IMR-90 (cell line): ENCODE results near the gene MAMDC4. TPM values are rescaled to one million over a fixed set of nuclear protein-coding genes. Genes with fewer than 3 reads are reported as not detected.

Experiments used
- ATAC-seq: fragments of 200-7000 bp; cut with Tn5 transposase; 2 replicates; pipeline ENCODE4 v1.9.1; 2020; ENCODE audit warnings: low read depth, mild to moderate bottlenecking, moderate library complexity
- BruUV-seq: library from RNA; stranded (reverse); fragments of 400-500 nt; replicated peaks from 2 replicates; lab custom pipeline; 2021; lab: Mats Ljungman, UMichigan
- CTCF ChIA-PET: fragments of 300-600 bp; formaldehyde crosslinking; extraction: SDS; loops from one replicate; lab custom pipeline; 2021; ENCODE audit warnings: antibody characterized with exemption; lab: Yijun Ruan, JAX
- POLR2A ChIA-PET: fragments of 300-600 bp; sonication (Branson Sonifier 250); formaldehyde crosslinking; loops from one replicate; lab custom pipeline; 2022; ENCODE audit warnings: antibody characterized with exemption; ENCODE audit not compliant: unreplicated experiment; lab: Charles Lee
- DNase-seq: peaks from one replicate; pipeline ENCODE4 v3.0.0; 2013
- H2AFZ ChIP-seq: replicated peaks from 2 replicates; pipeline ENCODE3; 2013; ENCODE audit warnings: low read length, mild to moderate bottlenecking; ENCODE audit not compliant: poor library complexity
- H2AK5ac ChIP-seq: 2 replicates; pipeline ENCODE4 v1.6.1; 2013; ENCODE audit warnings: low read depth, low read length, inconsistent platforms
- H2AK9ac ChIP-seq: replicated peaks from 2 replicates; pipeline ENCODE3; 2013; ENCODE audit warnings: mild to moderate bottlenecking, low read depth, low read length, moderate library complexity; ENCODE audit not compliant: poor library complexity
- H2BK120ac ChIP-seq: 2 replicates; pipeline ENCODE4 v1.6.1; 2013; ENCODE audit warnings: low read depth, low read length, inconsistent platforms
- H2BK15ac ChIP-seq: 3 replicates; pipeline ENCODE4 v1.6.1; 2013; ENCODE audit warnings: low read depth, low read length, inconsistent platforms
- H2BK20ac ChIP-seq: 2 replicates; pipeline ENCODE4 v1.6.1; 2013; ENCODE audit warnings: low read depth, mild to moderate bottlenecking, inconsistent platforms, low read length, moderate library complexity
- H2BK5ac ChIP-seq: 2 replicates; pipeline ENCODE4 v1.6.1; 2013; ENCODE audit warnings: mild to moderate bottlenecking, low read depth, low read length, inconsistent platforms; ENCODE audit not compliant: poor library complexity, severe bottlenecking
- H3K14ac ChIP-seq: replicated peaks from 2 replicates; pipeline ENCODE4 v1.6.1; 2013; ENCODE audit warnings: low read depth, low read length, inconsistent platforms
- H3K18ac ChIP-seq: 2 replicates; pipeline ENCODE4 v1.6.1; 2013; ENCODE audit warnings: low read depth, low read length, control low read depth
- H3K23ac ChIP-seq: 2 replicates; pipeline ENCODE4 v1.6.1; 2013; ENCODE audit warnings: low read depth, low read length, inconsistent platforms
- H3K27ac ChIP-seq: 2 replicates; pipeline ENCODE4 v1.5.1; 2013; ENCODE audit warnings: mild to moderate bottlenecking, control low read depth, low read length; ENCODE audit not compliant: insufficient read depth
- H3K27me3 ChIP-seq: 2 replicates; pipeline ENCODE4 v1.6.1; 2013; ENCODE audit warnings: low read length; ENCODE audit not compliant: control insufficient read depth, insufficient read depth
- H3K36me3 ChIP-seq: 2 replicates; pipeline ENCODE4 v1.6.1; 2013; ENCODE audit warnings: low read length, mixed read lengths; ENCODE audit not compliant: control insufficient read depth, insufficient read depth
- H3K4ac ChIP-seq: 2 replicates; pipeline ENCODE4 v1.6.1; 2013; ENCODE audit warnings: low read depth, low read length, inconsistent platforms
- H3K4me1 ChIP-seq: 2 replicates; pipeline ENCODE4 v1.6.1; 2013; ENCODE audit warnings: low read length, mixed read lengths; ENCODE audit not compliant: control insufficient read depth, insufficient read depth
- H3K4me2 ChIP-seq: 2 replicates; pipeline ENCODE4 v1.6.1; 2013; ENCODE audit warnings: low read depth, mild to moderate bottlenecking, control low read depth, low read length, moderate library complexity
- H3K4me3 ChIP-seq: 2 replicates; pipeline ENCODE4 v1.5.1; 2013; ENCODE audit warnings: low read depth, mild to moderate bottlenecking, control low read depth, low read length, moderate library complexity; ENCODE audit not compliant: insufficient read depth
- H3K56ac ChIP-seq: 2 replicates; pipeline ENCODE4 v1.6.1; 2013; ENCODE audit warnings: low read length, inconsistent platforms; ENCODE audit not compliant: insufficient read depth; ENCODE audit errors: extremely low read depth
- H3K79me1 ChIP-seq, 2 experiments: 2 replicates each; pipeline ENCODE4 v1.6.1; 2013; ENCODE audit warnings: low read length in 2 of 2, inconsistent platforms in 1 of 2, low read depth in 1 of 2
- H3K9ac ChIP-seq: 2 replicates; pipeline ENCODE4 v1.6.1; 2013; ENCODE audit warnings: low read depth, low read length, control low read depth
- H3K9me1 ChIP-seq: 2 replicates; pipeline ENCODE4 v1.6.1; 2013; ENCODE audit warnings: low read length, inconsistent platforms; ENCODE audit not compliant: insufficient read depth
- H3K9me3 ChIP-seq: 2 replicates; pipeline ENCODE4 v1.6.1; 2013; ENCODE audit warnings: low read length; ENCODE audit not compliant: control insufficient read depth, insufficient read depth
- H4K20me1 ChIP-seq: 2 replicates; pipeline ENCODE4 v1.6.1; 2013; ENCODE audit warnings: low read length, inconsistent platforms; ENCODE audit not compliant: insufficient read depth
- H4K5ac ChIP-seq: 2 replicates; pipeline ENCODE4 v1.6.1; 2013; ENCODE audit warnings: mild to moderate bottlenecking, low read depth, low read length, control low read depth
- H4K8ac ChIP-seq, 2 experiments: 2 replicates each; pipeline ENCODE4 v1.6.1; 2013; ENCODE audit warnings: low read depth in 2 of 2, low read length in 2 of 2, control low read depth in 1 of 2, inconsistent platforms in 1 of 2
- H4K91ac ChIP-seq: 2 replicates; pipeline ENCODE4 v1.6.1; 2013; ENCODE audit warnings: low read depth, low read length, inconsistent platforms; ENCODE audit not compliant: insufficient read depth
- RFX5 ChIP-seq: IDR thresholded peaks from 2 replicates; pipeline ENCODE4 v1.8.0; 2012; ENCODE audit warnings: low read depth, mild to moderate bottlenecking, low read length, moderate library complexity
- WGBS, 2 experiments: methylation state at CpG; one replicate each; pipeline versions ENCODE4 v1.1.5 to v1.1.7; 2013; ENCODE audit warnings: missing lambda C conversion rate in 2 of 2; ENCODE audit not compliant: insufficient read length in 1 of 2; ENCODE audit errors: extremely low coverage in 2 of 2; 5-methylcytosine and 5-hydroxymethylcytosine counted together
- dilution Hi-C: fragments of 300-500 bp; cut with HindIII; formaldehyde crosslinking; loops from one replicate; pipeline ENCODE4 v1.14.3; 2018; ENCODE audit warnings: low sequenced_read_pairs; ENCODE audit not compliant: unreplicated experiment
- in situ Hi-C: fragments of 300-500 bp; cut with MboI; formaldehyde crosslinking; loops from 3 replicates; pipeline ENCODE4 v1.14.3; 2019; ENCODE audit warnings: low sequenced_read_pairs, inconsistent platforms, mixed read lengths
- intact Hi-C: fragments of 100-400 bp; cut with micrococcal nuclease; formaldehyde crosslinking; loops from 2 replicates; pipeline ENCODE4 v1.10.0; 2022
- polyA plus RNA-seq, 3 experiments: library from polyadenylated mRNA; depleted of rRNA; stranded (reverse); fragments of >200 nt; gene quantifications; 2 replicates each; pipeline ENCODE4 v1.2.3, GENCODE V29; 2012; ENCODE audit warnings: low replicate concordance in 1 of 3
- total RNA-seq: library from RNA; depleted of rRNA; stranded (reverse); fragments of >200 nt; gene quantifications from 2 replicates; pipeline ENCODE4 v1.2.3, GENCODE V29; 2012

The MAMDC4 gene
- total and polyA plus RNA-seq, 2 of the 4 experiments (the other 2 are of a cell fraction) = 0.18 to 3.5 TPM

DNA sequence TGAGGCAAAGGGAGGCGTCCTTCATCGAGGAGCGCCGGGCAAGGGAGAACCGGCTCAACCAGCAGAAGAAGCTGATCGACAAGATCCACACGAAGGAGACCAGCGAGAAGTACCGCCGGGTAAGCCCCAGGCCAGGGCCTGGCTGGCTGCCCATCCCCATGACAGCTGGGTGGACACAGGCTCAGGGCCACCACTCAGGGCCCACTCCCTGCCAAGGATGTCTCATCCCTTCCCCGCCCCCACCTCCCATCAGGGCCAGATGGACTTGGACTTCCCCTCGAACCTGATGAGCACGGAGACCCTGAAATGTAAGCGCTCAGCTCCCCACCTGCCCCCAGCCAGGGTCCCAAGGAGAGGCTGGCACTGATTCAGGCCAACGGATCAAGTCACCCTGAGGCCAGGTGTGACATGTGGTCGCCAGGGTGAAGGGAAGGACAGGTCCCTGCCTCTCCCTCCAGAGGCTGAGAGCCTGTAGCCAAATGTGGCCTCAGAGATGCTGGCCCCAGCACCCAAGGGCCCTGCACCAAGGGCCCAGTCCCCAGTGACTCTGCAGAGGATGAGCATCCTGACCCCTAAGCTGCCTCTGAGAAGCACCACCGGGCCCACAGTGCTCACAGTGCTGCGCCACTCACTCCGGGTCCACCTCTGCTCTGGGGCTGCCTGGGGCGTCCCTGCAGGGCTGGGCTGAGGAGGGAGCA is 47.5 kb upstream of the MAMDC4 start:
- H3K14ac ChIP-seq = no peak overlapping the region
- H3K27ac ChIP-seq = no peak overlapping the region
- no peak overlapping the region for H3K18ac ChIP-seq
- no peak overlapping the region for H4K5ac ChIP-seq
- BruUV-seq = no TSS peak
- peaks cover 17% of the 10 kb centered on the region for H3K4me1 ChIP-seq
- H3K9me1 ChIP-seq = no peaks in the 10 kb centered on the region
- H4K20me1 ChIP-seq = peaks cover 13% of the 10 kb centered on the region; the same call in 1 of the 2 replicates
- H3K4me2 ChIP-seq = no peak overlapping the region
- no peak overlapping the region for H3K23ac ChIP-seq
- H2AFZ ChIP-seq = peak overlapping the region; percentile 22
- CTCF ChIA-PET = no interaction called here
- H2BK5ac ChIP-seq = no peak overlapping the region
- H4K8ac ChIP-seq = no peak overlapping the region
- H3K79me1 ChIP-seq = peaks cover 15 to 21% of the 10 kb centered on the region in 2 experiments
- dilution Hi-C loops (no loop called here), intact Hi-C loops (no loop called here), in situ Hi-C loops (no loop called here)
- no peak overlapping the region for H2AK5ac ChIP-seq
- TF ChIP-seq RFX5 = no peak
- peaks cover 2% of the 10 kb centered on the region for H3K36me3 ChIP-seq
- no peak overlapping the region for H3K9ac ChIP-seq
- H3K56ac ChIP-seq = no peak overlapping the region
- H4K91ac ChIP-seq = no peak overlapping the region
- H3K27me3 ChIP-seq = peaks cover 21% of the 10 kb centered on the region
- H3K9me3 ChIP-seq = no peaks in the 10 kb centered on the region
- H2AK9ac ChIP-seq = no peak overlapping the region
- no peak overlapping the region for H2BK15ac ChIP-seq
- H2BK120ac ChIP-seq = no peak overlapping the region
- POLR2A ChIA-PET = no interaction called here
- no peak for ATAC-seq
- H2BK20ac ChIP-seq = no peak overlapping the region
- H3K4ac ChIP-seq = no peak overlapping the region
- no peak for DNase-seq
- H3K4me3 ChIP-seq = no peak overlapping the region
- WGBS, 2 experiments = 92% methylated on average over 10 of the region's 20 CpGs; no CpG with 5 or more reads in 1 of the 2 experiments
